SK-N-SH (cell line): Measurements from ENCODE around the gene MACROD2. TPM values are rescaled to one million over a fixed set of nuclear protein-coding genes. Genes with fewer than 3 reads are reported as not detected.

ENCODE experiments used
- CTCF ChIA-PET: fragments of 300-600, 350-600 bp; formaldehyde crosslinking; extraction: SDS; loops from one replicate; lab custom pipeline; 2021; lab: Yijun Ruan, JAX
- POLR2A ChIA-PET: fragments of 350-600 bp; sonication (Branson Sonifier 250); formaldehyde crosslinking; extraction: SDS; loops from one replicate; lab custom pipeline; 2020; ENCODE audit warnings: antibody characterized with exemption, inconsistent platforms; lab: Yijun Ruan, JAX
- DNase-seq: peaks from one replicate; pipeline ENCODE4 v3.0.0; 2012
- H2AFZ ChIP-seq: fragments of 200-600 bp; sonication (generic); 2 replicates; pipeline ENCODE4 v1.8.1; 2016; ENCODE audit warnings: antibody characterized with exemption, mild to moderate bottlenecking, low read depth
- H3F3A ChIP-seq: fragments of 200-600 bp; sonication (generic); replicated peaks from 2 replicates; pipeline ENCODE3; 2016; ENCODE audit warnings: antibody characterized with exemption, mild to moderate bottlenecking; ENCODE audit not compliant: insufficient read depth
- H3K27ac ChIP-seq, 2 experiments: fragments of 200-500 bp in 1 of 2; fragments of 200-600 bp in 1 of 2; sonication (Bioruptor generic) in 1 of 2; sonication (generic), shearing (Covaris generic) in 1 of 2; 2 replicates each; pipeline versions ENCODE4 v1.5.1 to v1.6.1; 2014 to 2016; ENCODE audit warnings: low read depth in 2 of 2, inconsistent platforms in 1 of 2, low read length in 1 of 2, mild to moderate bottlenecking in 1 of 2, mixed read lengths in 1 of 2
- H3K27me3 ChIP-seq: fragments of 200-600 bp; sonication (generic), shearing (Covaris generic); 2 replicates; pipeline ENCODE4 v1.6.1; 2016; ENCODE audit warnings: mixed run types; ENCODE audit not compliant: insufficient read depth
- H3K36me3 ChIP-seq, 2 experiments: fragments of 200-500 bp in 1 of 2; fragments of 200-600 bp in 1 of 2; sonication (Bioruptor generic) in 1 of 2; sonication (generic) in 1 of 2; replicated peaks in 1 of 2; 2 replicates each; pipeline versions ENCODE3 to v1.5.1; 2014 to 2016; ENCODE audit warnings: low read length in 1 of 2, mild to moderate bottlenecking in 1 of 2; ENCODE audit not compliant: insufficient read depth in 2 of 2, control insufficient read depth in 1 of 2
- H3K4me1 ChIP-seq, 2 experiments: fragments of 200-500 bp in 1 of 2; fragments of 200-600 bp in 1 of 2; sonication (Bioruptor generic) in 1 of 2; sonication (generic), shearing (Covaris generic) in 1 of 2; 2 replicates each; pipeline versions ENCODE4 v1.5.1 to v1.6.1; 2014 to 2016; ENCODE audit warnings: low read depth in 1 of 2, low read length in 1 of 2, mixed run types in 1 of 2; ENCODE audit not compliant: insufficient read depth in 2 of 2, control insufficient read depth in 1 of 2
- H3K4me2 ChIP-seq: fragments of 200-600 bp; sonication (generic), shearing (Covaris generic); 2 replicates; pipeline ENCODE4 v1.6.1; 2017; ENCODE audit warnings: mixed run types
- H3K4me3 ChIP-seq, 2 experiments: fragments of 200-500 bp in 1 of 2; fragments of 200-600 bp in 1 of 2; sonication (Bioruptor generic) in 1 of 2; sonication (generic), shearing (Covaris generic) in 1 of 2; 2 replicates each; pipeline versions ENCODE4 v1.5.1 to v1.8.1; 2014 to 2016; ENCODE audit warnings: low read depth in 2 of 2, inconsistent platforms in 1 of 2, low read length in 1 of 2, mild to moderate bottlenecking in 1 of 2, mixed read lengths in 1 of 2, moderate library complexity in 1 of 2
- H3K79me2 ChIP-seq: fragments of 200-600 bp; sonication (generic); 2 replicates; pipeline ENCODE4 v1.8.1; 2017; ENCODE audit warnings: mild to moderate bottlenecking; ENCODE audit not compliant: insufficient read depth
- H3K9ac ChIP-seq: fragments of 200-600 bp; sonication (generic); 2 replicates; pipeline ENCODE4 v1.6.1; 2017; ENCODE audit warnings: mixed run types
- H3K9me2 ChIP-seq: fragments of 200-600 bp; sonication (generic); 2 replicates; pipeline ENCODE4 v1.6.1; 2017; ENCODE audit warnings: mixed run types
- H3K9me3 ChIP-seq: fragments of 200-600 bp; sonication (generic); 2 replicates; pipeline ENCODE4 v1.6.1; 2017; ENCODE audit warnings: mixed run types, mild to moderate bottlenecking, moderate library complexity
- H4K20me1 ChIP-seq: fragments of 200-600 bp; sonication (generic); 2 replicates; pipeline ENCODE4 v1.6.1; 2017; ENCODE audit warnings: mild to moderate bottlenecking, mixed run types; ENCODE audit not compliant: insufficient read depth
- CHD2 ChIP-seq: fragments of 150-350 bp; IDR thresholded peaks from 2 replicates; pipeline ENCODE4 v1.6.1; 2018; ENCODE audit warnings: low read length; ENCODE audit not compliant: partially characterized antibody
- EP300 ChIP-seq, 2 experiments: IDR thresholded peaks; 2 replicates each; pipeline versions ENCODE4 v1.4.0 to v1.6.1; 2012; ENCODE audit warnings: borderline replicate concordance in 1 of 2, low read depth in 1 of 2, low read length in 1 of 2
- FOSL2 ChIP-seq: IDR thresholded peaks from 2 replicates; pipeline ENCODE4 v1.4.0; 2012; ENCODE audit warnings: low read depth, mild to moderate bottlenecking, moderate library complexity, borderline replicate concordance
- FOXM1 ChIP-seq: IDR thresholded peaks from 2 replicates; pipeline ENCODE4 v1.4.0; 2012; ENCODE audit warnings: low read depth, mild to moderate bottlenecking
- GABPA ChIP-seq: IDR thresholded peaks from 2 replicates; pipeline ENCODE4 v1.4.0; 2012; ENCODE audit warnings: low read depth, mild to moderate bottlenecking
- JUND ChIP-seq: IDR thresholded peaks from 2 replicates; pipeline ENCODE4 v1.4.0; 2012
- MAX ChIP-seq: IDR thresholded peaks from 2 replicates; pipeline ENCODE4 v1.4.0; 2012; ENCODE audit warnings: low read depth
- NFIC ChIP-seq: IDR thresholded peaks from 2 replicates; pipeline ENCODE4 v1.4.0; 2012; ENCODE audit warnings: borderline replicate concordance
- RCOR1 ChIP-seq: fragments of 150-350 bp; IDR thresholded peaks from 2 replicates; pipeline ENCODE4 v1.6.1; 2017; ENCODE audit warnings: antibody characterized with exemption, low read length
- RXRA ChIP-seq: IDR thresholded peaks from 2 replicates; pipeline ENCODE4 v1.4.0; 2012; ENCODE audit warnings: low read depth, mild to moderate bottlenecking, borderline replicate concordance
- WGBS: methylation state at CpG from one replicate; pipeline ENCODE4 v1.1.6; 2017; ENCODE audit warnings: low lambda C conversion rate; 5-methylcytosine and 5-hydroxymethylcytosine counted together
- polyA plus RNA-seq, 3 experiments: library from polyadenylated mRNA; depleted of rRNA; stranded (reverse); fragments of >200 nt; gene quantifications; 2 replicates each; pipeline ENCODE4 v1.2.3, GENCODE V29; 2012
- TF ChIP-seq, protein P1 (sequence below): IDR thresholded peaks from 2 replicates; pipeline ENCODE4 v1.6.1; 2012; ENCODE audit warnings: mild to moderate bottlenecking, low read depth, low read length, moderate library complexity
- TF ChIP-seq, protein P2 (sequence below): fragments of 150-350 bp; IDR thresholded peaks from 2 replicates; pipeline ENCODE4 v1.6.1; 2017; ENCODE audit warnings: antibody characterized with exemption, low read length, low read depth, borderline replicate concordance

Gene MACROD2
- polyA plus RNA-seq, 1 of the 3 experiments (the other 2 are of a cell fraction), result 0.33 TPM

- Histone ChIP-seq H3F3A (no peaks in the 10 kb centered on the region), H3K4me3 (no peak overlapping the region), H3K9ac (no peak overlapping the region), H3K4me1 (no peaks in the 10 kb centered on the region), H3K36me3 (no peaks in the 10 kb centered on the region), H3K27ac (no peak overlapping the region), H2AFZ (no peak overlapping the region), H3K27me3 (no peaks in the 10 kb centered on the region), H3K4me2 (no peak overlapping the region), H3K9me3 (no peaks in the 10 kb centered on the region), H4K20me1 (no peaks in the 10 kb centered on the region), H3K9me2 (no peaks in the 10 kb centered on the region), H3K79me2 (no peaks in the 10 kb centered on the region)
- CTCF ChIA-PET, result interaction anchor here (0.6 to 1.3 kb wide), 2 partner anchors 14 to 24 kb away, joined by 3 read pairs; no protein-coding TSS in a partner anchor
- 92% methylated on average over 7 of the region's 7 CpGs for WGBS
- DNase-seq, result no peak
- POLR2A ChIA-PET, result no interaction called here
- TF ChIP-seq FOXM1 (no peak), RCOR1 (no peak)
Observed at GRCh38 chr20:14986656-14987055, 991.3 kb downstream of the MACROD2 start.

GRCh38 chr20:14989535-14990290, 994.4 kb downstream of the MACROD2 start:
- no peaks in the 10 kb centered on the region for H3K27me3 ChIP-seq
- no peak for TF ChIP-seq JUND
- TF ChIP-seq, protein P1, sequence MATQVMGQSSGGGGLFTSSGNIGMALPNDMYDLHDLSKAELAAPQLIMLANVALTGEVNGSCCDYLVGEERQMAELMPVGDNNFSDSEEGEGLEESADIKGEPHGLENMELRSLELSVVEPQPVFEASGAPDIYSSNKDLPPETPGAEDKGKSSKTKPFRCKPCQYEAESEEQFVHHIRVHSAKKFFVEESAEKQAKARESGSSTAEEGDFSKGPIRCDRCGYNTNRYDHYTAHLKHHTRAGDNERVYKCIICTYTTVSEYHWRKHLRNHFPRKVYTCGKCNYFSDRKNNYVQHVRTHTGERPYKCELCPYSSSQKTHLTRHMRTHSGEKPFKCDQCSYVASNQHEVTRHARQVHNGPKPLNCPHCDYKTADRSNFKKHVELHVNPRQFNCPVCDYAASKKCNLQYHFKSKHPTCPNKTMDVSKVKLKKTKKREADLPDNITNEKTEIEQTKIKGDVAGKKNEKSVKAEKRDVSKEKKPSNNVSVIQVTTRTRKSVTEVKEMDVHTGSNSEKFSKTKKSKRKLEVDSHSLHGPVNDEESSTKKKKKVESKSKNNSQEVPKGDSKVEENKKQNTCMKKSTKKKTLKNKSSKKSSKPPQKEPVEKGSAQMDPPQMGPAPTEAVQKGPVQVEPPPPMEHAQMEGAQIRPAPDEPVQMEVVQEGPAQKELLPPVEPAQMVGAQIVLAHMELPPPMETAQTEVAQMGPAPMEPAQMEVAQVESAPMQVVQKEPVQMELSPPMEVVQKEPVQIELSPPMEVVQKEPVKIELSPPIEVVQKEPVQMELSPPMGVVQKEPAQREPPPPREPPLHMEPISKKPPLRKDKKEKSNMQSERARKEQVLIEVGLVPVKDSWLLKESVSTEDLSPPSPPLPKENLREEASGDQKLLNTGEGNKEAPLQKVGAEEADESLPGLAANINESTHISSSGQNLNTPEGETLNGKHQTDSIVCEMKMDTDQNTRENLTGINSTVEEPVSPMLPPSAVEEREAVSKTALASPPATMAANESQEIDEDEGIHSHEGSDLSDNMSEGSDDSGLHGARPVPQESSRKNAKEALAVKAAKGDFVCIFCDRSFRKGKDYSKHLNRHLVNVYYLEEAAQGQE, result no peak
- no peak for TF ChIP-seq EP300 (IDR thresholded peaks at IDR 0.05; ENCODE audit: borderline replicate concordance in 1 of 2, low read depth in 1 of 2, low read length in 1 of 2)
- DNase-seq, result no peak
- H3K4me2 ChIP-seq, result no peak overlapping the region
- WGBS, result 85% methylated on average over 8 of the region's 8 CpGs
- POLR2A ChIA-PET, result interaction anchor here (0.5 kb wide), 1 partner anchor 247 kb away, joined by 3 read pairs; no protein-coding TSS in a partner anchor
- no peak overlapping the region for H3K9ac ChIP-seq
- no peaks in the 10 kb centered on the region for H3K79me2 ChIP-seq
- no peak overlapping the region for H3K27ac ChIP-seq
- H4K20me1 ChIP-seq, result no peaks in the 10 kb centered on the region
- no peaks in the 10 kb centered on the region for H3K36me3 ChIP-seq
- H3K4me3 ChIP-seq, result no peak overlapping the region
- H3K4me1 ChIP-seq, result peaks cover 9 to 12% of the 10 kb centered on the region in 2 experiments; a peak in 3 of 4 replicates
- peaks cover 9% of the 10 kb centered on the region for H3F3A ChIP-seq
- CTCF ChIA-PET, result no interaction called here
- H3K9me3 ChIP-seq, result no peaks in the 10 kb centered on the region
- H3K9me2 ChIP-seq, result no peaks in the 10 kb centered on the region
- H2AFZ ChIP-seq, result no peak overlapping the region

DNA sequence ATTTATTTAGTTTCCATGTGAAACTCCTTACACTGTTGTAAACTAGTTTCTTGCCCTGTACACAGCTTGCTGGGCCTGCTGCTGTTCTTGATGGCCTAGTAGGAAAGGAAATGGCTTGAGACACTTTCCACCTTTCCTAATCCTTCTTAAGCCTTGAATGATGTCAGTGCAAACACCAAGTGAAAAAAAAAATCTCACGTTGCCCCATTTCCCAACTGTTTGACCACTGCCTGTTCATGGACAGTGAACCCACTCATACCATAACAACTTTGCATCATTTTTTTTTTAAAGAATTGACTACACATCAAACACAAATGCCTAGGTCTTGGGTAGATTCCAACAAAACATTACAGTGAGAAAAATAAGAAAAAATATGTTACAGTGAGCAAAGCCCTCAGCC, 995.7 kb downstream of the MACROD2 start:
- Histone ChIP-seq H3K4me2 (no peak overlapping the region), H4K20me1 (no peaks in the 10 kb centered on the region), H3K4me1 (peaks cover 9 to 12% of the 10 kb centered on the region in 2 experiments; a peak in 3 of 4 replicates), H3K9me2 (no peaks in the 10 kb centered on the region), H3K9ac (no peak overlapping the region), H3K9me3 (no peaks in the 10 kb centered on the region), H3K36me3 (no peaks in the 10 kb centered on the region), H3K79me2 (no peaks in the 10 kb centered on the region), H3F3A (peaks cover 9% of the 10 kb centered on the region), H3K4me3 (no peak overlapping the region), H3K27ac (no peak overlapping the region), H2AFZ (no peak overlapping the region), H3K27me3 (no peaks in the 10 kb centered on the region)
- ChIA-PET CTCF (no interaction called here), POLR2A (no interaction called here)
- WGBS, result 67% methylated on average over 1 of the region's 1 CpG
- TF ChIP-seq NFIC (no peak), RXRA (no peak), MAX (no peak), CHD2 (no peak), FOSL2 (no peak), GABPA (no peak)
- TF ChIP-seq, protein P2, sequence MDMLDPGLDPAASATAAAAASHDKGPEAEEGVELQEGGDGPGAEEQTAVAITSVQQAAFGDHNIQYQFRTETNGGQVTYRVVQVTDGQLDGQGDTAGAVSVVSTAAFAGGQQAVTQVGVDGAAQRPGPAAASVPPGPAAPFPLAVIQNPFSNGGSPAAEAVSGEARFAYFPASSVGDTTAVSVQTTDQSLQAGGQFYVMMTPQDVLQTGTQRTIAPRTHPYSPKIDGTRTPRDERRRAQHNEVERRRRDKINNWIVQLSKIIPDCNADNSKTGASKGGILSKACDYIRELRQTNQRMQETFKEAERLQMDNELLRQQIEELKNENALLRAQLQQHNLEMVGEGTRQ, result no peak
- no peak for DNase-seq
